ENCODE results near the gene MUC22. TPM values are rescaled to one million over a fixed set of nuclear protein-coding genes. Genes with fewer than 3 reads are reported as not detected.

The MUC22 gene
- total RNA-seq, 1 donor = not detected

DNA sequence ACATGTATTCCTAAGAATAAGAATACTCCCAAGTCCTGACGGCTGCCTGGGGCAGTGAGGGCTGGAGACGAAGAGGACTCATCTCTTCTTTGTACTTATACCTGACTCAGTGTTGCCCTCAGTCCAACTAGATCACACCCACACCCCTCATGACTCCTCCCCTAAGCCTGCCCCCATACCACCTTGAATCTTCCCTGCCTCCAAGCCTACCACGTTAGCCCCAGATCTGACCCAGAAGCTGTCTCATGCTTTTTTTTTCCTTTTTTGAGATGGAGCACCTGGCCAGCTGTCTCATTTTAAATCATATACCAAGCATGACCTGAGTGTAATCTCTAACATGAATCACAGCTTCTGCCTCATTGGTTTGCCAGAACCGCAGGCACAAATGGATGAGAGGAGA lies 45.2 kb downstream of the MUC22 start:
- Histone ChIP-seq H3K4me1 (ENCODE audit: insufficient read depth, low read length) (peaks cover 16% of the 10 kb centered on the region), H3K4me3 (ENCODE audit: insufficient read depth, low read length) (no peak overlapping the region)

DNA sequence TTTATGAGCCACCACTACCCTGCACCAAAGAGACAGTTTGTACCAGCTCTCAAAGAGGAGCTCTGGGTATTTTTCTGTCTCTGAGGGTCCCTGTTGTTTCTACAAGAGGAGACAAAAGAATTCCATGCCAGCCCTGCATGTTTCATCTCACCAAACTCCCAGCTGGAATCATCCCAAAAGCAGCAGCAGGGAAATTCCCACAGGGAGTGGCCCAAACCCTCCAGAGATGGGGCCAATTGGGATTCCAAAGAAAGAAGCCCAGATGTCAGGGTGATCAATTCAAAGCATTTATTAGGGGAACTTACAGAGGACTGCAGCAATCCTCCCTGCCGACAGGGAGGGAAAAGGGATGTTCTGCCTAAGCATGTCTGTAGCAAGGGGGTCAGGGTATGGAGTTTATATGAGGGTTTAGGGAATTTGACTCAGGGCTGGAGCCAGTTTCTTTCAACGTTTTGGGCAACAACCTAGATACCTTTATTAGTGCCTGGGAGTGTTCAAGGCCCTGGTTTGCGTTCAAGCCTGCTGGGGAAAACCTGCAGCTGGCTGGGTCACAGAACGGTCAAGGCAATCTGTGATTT lies 47.2 kb downstream of the MUC22 start:
- Histone ChIP-seq H3K27me3 (ENCODE audit: insufficient read depth, low read length) (no peaks in the 10 kb centered on the region), H3K27ac (ENCODE audit: low read depth, low read length) (peak overlapping the region; percentile 6), H3K4me2 (ENCODE audit: insufficient read depth, low read length) (peak overlapping the region; percentile 4), H3K36me3 (ENCODE audit: insufficient read depth, low read length) (no peaks in the 10 kb centered on the region), H2AFZ (ENCODE audit: low read length) (no peak overlapping the region), H3K4me1 (ENCODE audit: insufficient read depth, low read length) (peaks cover 16% of the 10 kb centered on the region), H3K4me3 (ENCODE audit: insufficient read depth, low read length) (no peak overlapping the region), H4K20me1 (ENCODE audit: insufficient read depth, low read length) (no peaks in the 10 kb centered on the region), H3K9me3 (ENCODE audit: low read depth, low read length) (no peaks in the 10 kb centered on the region), H3K79me2 (ENCODE audit: insufficient read depth, low read length) (no peaks in the 10 kb centered on the region)
- TF ChIP-seq, protein P1, sequence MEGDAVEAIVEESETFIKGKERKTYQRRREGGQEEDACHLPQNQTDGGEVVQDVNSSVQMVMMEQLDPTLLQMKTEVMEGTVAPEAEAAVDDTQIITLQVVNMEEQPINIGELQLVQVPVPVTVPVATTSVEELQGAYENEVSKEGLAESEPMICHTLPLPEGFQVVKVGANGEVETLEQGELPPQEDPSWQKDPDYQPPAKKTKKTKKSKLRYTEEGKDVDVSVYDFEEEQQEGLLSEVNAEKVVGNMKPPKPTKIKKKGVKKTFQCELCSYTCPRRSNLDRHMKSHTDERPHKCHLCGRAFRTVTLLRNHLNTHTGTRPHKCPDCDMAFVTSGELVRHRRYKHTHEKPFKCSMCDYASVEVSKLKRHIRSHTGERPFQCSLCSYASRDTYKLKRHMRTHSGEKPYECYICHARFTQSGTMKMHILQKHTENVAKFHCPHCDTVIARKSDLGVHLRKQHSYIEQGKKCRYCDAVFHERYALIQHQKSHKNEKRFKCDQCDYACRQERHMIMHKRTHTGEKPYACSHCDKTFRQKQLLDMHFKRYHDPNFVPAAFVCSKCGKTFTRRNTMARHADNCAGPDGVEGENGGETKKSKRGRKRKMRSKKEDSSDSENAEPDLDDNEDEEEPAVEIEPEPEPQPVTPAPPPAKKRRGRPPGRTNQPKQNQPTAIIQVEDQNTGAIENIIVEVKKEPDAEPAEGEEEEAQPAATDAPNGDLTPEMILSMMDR (IDR thresholded peaks at IDR 0.05; ENCODE audit: extremely low read depth, low read depth, low read length) = no peak
- DNase-seq (ENCODE audit: insufficient read length, low spot score, missing footprints) = no peak

More for the DNA sequence above, 45.2 kb downstream of the MUC22 start:
- no peaks in the 10 kb centered on the region for H3K9me3 ChIP-seq (ENCODE audit: low read depth, low read length)
- H4K20me1 ChIP-seq (ENCODE audit: insufficient read depth, low read length) = no peaks in the 10 kb centered on the region
- H3K27me3 ChIP-seq (ENCODE audit: insufficient read depth, low read length) = no peaks in the 10 kb centered on the region
- no peaks in the 10 kb centered on the region for H3K36me3 ChIP-seq (ENCODE audit: insufficient read depth, low read length)
- no peak overlapping the region for H3K4me2 ChIP-seq (ENCODE audit: insufficient read depth, low read length)
- no peak overlapping the region for H3K27ac ChIP-seq (ENCODE audit: low read depth, low read length)
- no peak for DNase-seq (ENCODE audit: insufficient read length, low spot score, missing footprints)
- H3K79me2 ChIP-seq (ENCODE audit: insufficient read depth, low read length) = no peaks in the 10 kb centered on the region
- no peak overlapping the region for H2AFZ ChIP-seq (ENCODE audit: low read length)
- TF ChIP-seq, protein P1 (IDR thresholded peaks at IDR 0.05; ENCODE audit: extremely low read depth, low read depth, low read length) = no peak

DNA sequence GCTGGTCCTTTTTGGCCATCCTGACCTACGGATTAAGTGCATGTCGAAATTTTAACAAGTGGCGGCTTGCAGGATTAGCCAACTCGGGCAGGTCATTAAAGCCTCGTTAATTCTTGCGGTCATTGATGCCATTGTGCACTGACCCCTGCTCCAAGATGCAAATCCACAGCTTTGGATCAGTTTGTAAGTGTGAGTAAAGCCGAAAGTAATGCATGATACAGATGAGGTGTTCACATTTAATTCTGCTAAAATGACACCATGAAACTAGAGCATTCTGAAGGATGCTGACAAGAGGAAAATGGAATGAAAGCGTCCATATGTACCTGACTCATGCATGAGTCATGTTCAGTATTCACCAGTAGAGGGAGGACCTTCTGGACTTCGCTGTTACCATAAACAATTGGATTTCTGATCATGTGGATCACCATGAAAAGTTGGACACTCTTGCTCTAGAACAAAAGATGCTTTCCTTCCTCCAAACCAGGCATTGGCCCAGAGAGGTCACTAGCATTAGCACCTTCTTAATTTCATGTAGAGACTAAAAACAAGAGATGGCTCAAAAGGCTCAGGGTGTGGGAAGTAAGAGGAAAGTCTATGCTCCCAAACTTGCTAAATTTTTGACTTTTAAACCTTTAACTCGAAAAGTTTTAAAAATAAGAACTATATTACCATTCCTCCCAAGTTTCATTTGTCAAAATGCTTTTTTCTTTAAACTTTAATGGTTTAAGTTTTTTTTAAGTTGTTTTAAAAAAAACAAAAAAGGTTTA lies 48.0 kb downstream of the MUC22 start:
- peaks cover 16% of the 10 kb centered on the region for H3K4me1 ChIP-seq (ENCODE audit: insufficient read depth, low read length)
- no peaks in the 10 kb centered on the region for H3K36me3 ChIP-seq (ENCODE audit: insufficient read depth, low read length)
- H2AFZ ChIP-seq (ENCODE audit: low read length) = peak overlapping the region; percentile 11
- peak overlapping the region; percentile 13 for H3K27ac ChIP-seq (ENCODE audit: low read depth, low read length)
- H3K4me2 ChIP-seq (ENCODE audit: insufficient read depth, low read length) = peak overlapping the region; percentile 4
- H3K4me3 ChIP-seq (ENCODE audit: insufficient read depth, low read length) = no peak overlapping the region
- no peaks in the 10 kb centered on the region for H4K20me1 ChIP-seq (ENCODE audit: insufficient read depth, low read length)
- no peaks in the 10 kb centered on the region for H3K9me3 ChIP-seq (ENCODE audit: low read depth, low read length)
- TF ChIP-seq, protein P1 (IDR thresholded peaks at IDR 0.05; ENCODE audit: extremely low read depth, low read depth, low read length) = peak; percentile 38
- H3K27me3 ChIP-seq (ENCODE audit: insufficient read depth, low read length) = no peaks in the 10 kb centered on the region
- DNase-seq (ENCODE audit: insufficient read length, low spot score, missing footprints) = peak; percentile 95
- H3K79me2 ChIP-seq (ENCODE audit: insufficient read depth, low read length) = no peaks in the 10 kb centered on the region

DNA sequence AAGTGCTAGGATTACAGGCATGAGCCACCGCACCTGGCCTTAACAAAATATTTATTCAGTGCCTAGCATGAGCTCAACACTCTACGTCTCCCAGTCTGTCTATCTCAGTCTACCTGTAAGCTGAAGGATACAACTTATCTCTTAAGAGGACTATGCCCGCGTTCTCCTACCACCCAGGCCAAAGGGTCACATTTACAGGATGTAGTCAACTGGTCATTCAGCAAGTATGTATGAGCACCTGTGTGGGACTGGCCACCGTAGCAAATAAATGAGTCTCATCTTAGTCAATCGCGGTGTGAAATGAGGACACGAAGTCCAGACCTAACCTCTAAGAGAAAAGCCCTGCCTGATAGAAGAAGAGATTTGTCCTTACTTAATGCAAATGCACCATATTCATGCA lies 49.9 kb downstream of the MUC22 start:
- no peak overlapping the region for H3K4me3 ChIP-seq (ENCODE audit: insufficient read depth, low read length)
- H3K9me3 ChIP-seq (ENCODE audit: low read depth, low read length) = no peaks in the 10 kb centered on the region
- H3K4me2 ChIP-seq (ENCODE audit: insufficient read depth, low read length) = no peak overlapping the region
- peaks cover 16% of the 10 kb centered on the region for H3K4me1 ChIP-seq (ENCODE audit: insufficient read depth, low read length)
- no peak overlapping the region for H2AFZ ChIP-seq (ENCODE audit: low read length)
- H4K20me1 ChIP-seq (ENCODE audit: insufficient read depth, low read length) = no peaks in the 10 kb centered on the region
- no peaks in the 10 kb centered on the region for H3K36me3 ChIP-seq (ENCODE audit: insufficient read depth, low read length)
- H3K27me3 ChIP-seq (ENCODE audit: insufficient read depth, low read length) = no peaks in the 10 kb centered on the region
- DNase-seq (ENCODE audit: insufficient read length, low spot score, missing footprints) = no peak
- TF ChIP-seq, protein P1 (IDR thresholded peaks at IDR 0.05; ENCODE audit: extremely low read depth, low read depth, low read length) = no peak
- H3K27ac ChIP-seq (ENCODE audit: low read depth, low read length) = no peak overlapping the region
- H3K79me2 ChIP-seq (ENCODE audit: insufficient read depth, low read length) = no peaks in the 10 kb centered on the region

Measured in osteoblast (primary cell).